ENCODE data around the gene NACAD.

Gene NACAD

DNA sequence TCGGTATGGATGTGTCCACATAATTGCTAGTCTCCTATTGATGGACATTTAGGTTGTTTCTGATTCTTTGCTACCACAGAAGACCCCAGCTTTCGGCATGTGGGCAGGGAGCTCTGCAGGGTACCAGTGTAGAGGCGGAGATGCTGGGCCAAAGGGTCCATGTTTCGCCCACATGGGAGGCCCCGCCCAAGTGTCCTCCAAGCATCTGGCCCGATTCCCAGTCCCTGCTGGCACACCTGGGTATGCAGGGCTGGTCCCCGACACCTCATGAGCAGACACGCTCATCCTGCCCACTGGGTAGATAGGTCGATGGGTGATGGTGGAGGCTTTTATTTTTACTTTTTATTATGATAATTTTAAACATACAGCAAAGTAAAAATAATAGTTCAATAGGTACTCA, 42.1 kb upstream of the NACAD start:
- H3K27ac ChIP-seq = no peak overlapping the region
- no peak for TF ChIP-seq ZFX (IDR thresholded peaks at IDR 0.05; ENCODE audit: borderline replicate concordance)
- TF ChIP-seq CTCF (IDR thresholded peaks at IDR 0.05) = no peak

- no peak for TF ChIP-seq CTCF (IDR thresholded peaks at IDR 0.05)
- no peak for TF ChIP-seq ZFX (IDR thresholded peaks at IDR 0.05; ENCODE audit: borderline replicate concordance)
- H3K27ac ChIP-seq = no peak overlapping the region
Observed at GRCh38 chr7:45129906-45130305, 41.1 kb upstream of the NACAD start.

DNA sequence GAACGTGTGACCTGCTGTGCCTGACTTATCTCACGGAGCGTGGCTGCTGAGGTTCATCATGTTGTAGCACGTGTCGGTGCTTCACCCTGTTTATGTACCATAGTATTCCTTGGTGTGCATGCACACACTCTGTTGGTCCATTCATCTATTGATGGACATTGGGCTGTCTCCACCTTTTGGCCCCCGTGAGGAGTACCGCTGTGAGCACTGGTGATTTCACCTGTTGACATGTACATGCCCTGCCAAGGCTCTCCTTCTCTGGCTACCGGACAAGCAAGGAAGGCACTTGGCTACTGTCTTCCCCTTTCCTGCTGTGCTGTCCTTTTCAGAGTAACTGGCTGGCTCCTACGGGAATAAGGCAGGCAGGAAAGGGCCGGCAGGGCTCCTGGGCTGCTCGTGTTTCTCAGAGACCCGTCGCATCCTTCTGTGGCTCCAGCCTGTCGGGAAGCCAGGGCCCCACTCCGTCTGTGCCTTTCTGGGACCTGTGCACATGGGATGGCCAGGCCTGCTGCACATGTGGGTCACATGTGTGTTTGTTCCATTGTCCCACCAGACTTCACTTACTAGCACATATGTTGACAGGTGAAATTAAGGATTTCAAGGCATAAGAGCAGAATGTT, 40.5 kb upstream of the NACAD start:
- no peak overlapping the region for H3K27ac ChIP-seq
- TF ChIP-seq CTCF (IDR thresholded peaks at IDR 0.05) = no peak
- no peak for TF ChIP-seq ZFX (IDR thresholded peaks at IDR 0.05; ENCODE audit: borderline replicate concordance)

GRCh38 chr7:45126920-45127319, 38.2 kb upstream of the NACAD start:
- H3K27ac ChIP-seq = no peak overlapping the region
- TF ChIP-seq ZFX (IDR thresholded peaks at IDR 0.05; ENCODE audit: borderline replicate concordance) (no peak), CTCF (IDR thresholded peaks at IDR 0.05) (no peak)

DNA sequence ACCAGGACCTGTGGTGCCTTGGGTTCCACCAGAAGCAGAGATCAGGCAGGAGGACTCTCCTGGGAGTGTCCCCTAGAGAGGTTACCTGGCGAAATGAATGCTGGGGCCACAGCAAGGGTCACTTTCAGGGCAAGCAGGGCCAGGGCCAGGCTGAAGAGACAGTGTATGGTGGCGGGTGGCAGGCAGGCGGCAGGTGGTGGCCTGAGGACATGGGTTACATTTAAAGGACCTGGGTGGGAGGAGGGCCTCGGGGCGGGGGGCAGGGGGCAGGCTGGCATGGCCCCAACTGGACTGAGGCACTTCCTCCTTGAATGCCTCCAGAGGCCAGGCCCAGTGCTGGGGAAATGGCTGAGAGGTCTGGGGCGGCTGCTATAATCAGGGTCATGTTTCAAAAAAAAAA, 37.4 kb upstream of the NACAD start:
- no peak overlapping the region for H3K27ac ChIP-seq
- TF ChIP-seq ZFX (IDR thresholded peaks at IDR 0.05; ENCODE audit: borderline replicate concordance) (no peak), CTCF (IDR thresholded peaks at IDR 0.05) (no peak)

- H3K27ac ChIP-seq = no peak overlapping the region
- TF ChIP-seq CTCF (IDR thresholded peaks at IDR 0.05) (no peak), ZFX (IDR thresholded peaks at IDR 0.05; ENCODE audit: borderline replicate concordance) (no peak)
Observed at GRCh38 chr7:45125193-45125904, 36.6 kb upstream of the NACAD start.

DNA sequence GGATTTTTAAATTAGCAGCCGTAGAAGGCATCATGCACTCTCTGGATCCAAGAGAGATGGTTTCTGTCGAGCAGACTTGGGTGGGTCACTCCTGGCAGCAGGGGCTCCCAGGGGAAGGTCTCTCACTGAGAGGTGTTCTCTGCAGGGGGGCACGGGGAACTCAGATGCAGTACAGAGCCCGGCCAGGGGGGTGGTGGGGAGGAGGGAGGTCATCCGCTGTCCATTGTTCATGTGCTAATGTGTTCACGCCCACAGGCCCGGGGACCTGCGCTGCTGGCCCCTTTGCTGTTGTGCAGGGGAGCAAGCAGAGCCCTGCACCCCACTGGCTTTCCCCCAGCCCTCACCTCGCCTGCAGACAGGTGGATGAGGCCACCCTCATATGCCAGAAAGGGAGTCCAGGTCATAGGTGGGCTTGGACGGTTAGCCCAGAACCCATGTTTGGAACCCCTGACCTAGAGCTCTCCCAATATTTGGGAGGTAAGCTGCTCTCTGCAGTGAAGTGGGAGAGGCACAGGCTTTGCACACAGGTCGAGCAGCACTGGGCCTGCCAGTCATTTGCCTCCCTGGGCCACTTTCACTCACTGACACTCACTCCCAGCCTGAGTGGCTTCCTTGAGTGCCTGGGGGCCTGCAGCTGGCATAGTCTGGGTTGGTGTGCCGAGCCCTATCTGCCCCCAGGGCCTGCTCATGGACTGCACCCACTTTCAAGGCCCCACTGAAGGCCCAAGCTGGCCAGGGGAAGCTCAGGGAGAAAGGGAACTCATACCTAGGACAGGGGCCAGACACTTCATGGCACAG, 35.3 kb upstream of the NACAD start:
- no peak for TF ChIP-seq CTCF (IDR thresholded peaks at IDR 0.05)
- TF ChIP-seq ZFX (IDR thresholded peaks at IDR 0.05; ENCODE audit: borderline replicate concordance) = no peak
- no peak overlapping the region for H3K27ac ChIP-seq
